Prostate gland (tissue), 2 donors: ENCODE measurements around the gene STAT5B.

Experiments
- POLR2A ChIP-seq: fragments of 450-650 bp; IDR thresholded peaks from one replicate; pipeline ENCODE4 v1.6.1; 2016; ENCODE audit warnings: antibody characterized with exemption, mild to moderate bottlenecking
- POLR2AphosphoS5 ChIP-seq: sonication (generic); formaldehyde crosslinking; IDR thresholded peaks from one replicate; pipeline ENCODE4 v1.6.1; 2017; ENCODE audit warnings: antibody characterized with exemption
- TF ChIP-seq, protein P1 (sequence below), 4 experiments: fragments of 200-600 bp in 2 of 4; fragments of 450-650 bp in 2 of 4; sonication (generic) in 2 of 4; IDR thresholded peaks; 1 replicate in 3 of 4; 2 replicates in 1 of 4; pipeline ENCODE4 v1.5.1; 2016 to 2019; ENCODE audit warnings: antibody characterized with exemption in 4 of 4, mild to moderate bottlenecking in 2 of 4, moderate library complexity in 2 of 4

DNA sequence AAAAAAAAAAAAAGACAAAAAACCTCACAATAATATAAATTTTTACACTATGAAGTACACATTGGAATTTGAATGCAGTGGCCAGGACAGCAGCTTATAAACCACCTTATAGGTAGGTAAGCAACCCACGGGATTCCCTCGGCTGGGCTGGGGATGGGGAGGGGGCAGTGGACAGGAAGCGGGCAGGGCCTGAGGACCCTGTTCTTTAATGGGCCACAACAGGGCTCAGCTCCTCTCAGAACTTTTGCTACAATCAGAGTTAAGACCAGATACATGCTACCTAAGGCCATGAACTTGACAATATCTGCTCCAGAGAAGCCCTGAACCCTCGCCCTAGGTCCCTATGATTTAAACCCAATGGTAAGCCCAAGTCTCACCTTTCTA lies 37.2 kb upstream of the STAT5B start:
- TF ChIP-seq, protein P1, sequence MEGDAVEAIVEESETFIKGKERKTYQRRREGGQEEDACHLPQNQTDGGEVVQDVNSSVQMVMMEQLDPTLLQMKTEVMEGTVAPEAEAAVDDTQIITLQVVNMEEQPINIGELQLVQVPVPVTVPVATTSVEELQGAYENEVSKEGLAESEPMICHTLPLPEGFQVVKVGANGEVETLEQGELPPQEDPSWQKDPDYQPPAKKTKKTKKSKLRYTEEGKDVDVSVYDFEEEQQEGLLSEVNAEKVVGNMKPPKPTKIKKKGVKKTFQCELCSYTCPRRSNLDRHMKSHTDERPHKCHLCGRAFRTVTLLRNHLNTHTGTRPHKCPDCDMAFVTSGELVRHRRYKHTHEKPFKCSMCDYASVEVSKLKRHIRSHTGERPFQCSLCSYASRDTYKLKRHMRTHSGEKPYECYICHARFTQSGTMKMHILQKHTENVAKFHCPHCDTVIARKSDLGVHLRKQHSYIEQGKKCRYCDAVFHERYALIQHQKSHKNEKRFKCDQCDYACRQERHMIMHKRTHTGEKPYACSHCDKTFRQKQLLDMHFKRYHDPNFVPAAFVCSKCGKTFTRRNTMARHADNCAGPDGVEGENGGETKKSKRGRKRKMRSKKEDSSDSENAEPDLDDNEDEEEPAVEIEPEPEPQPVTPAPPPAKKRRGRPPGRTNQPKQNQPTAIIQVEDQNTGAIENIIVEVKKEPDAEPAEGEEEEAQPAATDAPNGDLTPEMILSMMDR (IDR thresholded peaks at IDR 0.05): no peak
- TF ChIP-seq POLR2AphosphoS5: no peak
- no peak for TF ChIP-seq POLR2A
